WTC11 (cell line): ENCODE measurements around the gene CPPED1.

Experiments
- CTCF ChIP-seq: fragments of 200-600 bp; IDR thresholded peaks from 2 replicates; pipeline ENCODE4 v1.8.0; 2022; ENCODE audit warnings: antibody characterized with exemption
- MYBL2 ChIP-seq: sonication (generic); formaldehyde crosslinking; IDR thresholded peaks from 2 replicates; pipeline ENCODE4 v1.8.1; 2023; ENCODE audit warnings: mild to moderate bottlenecking, moderate library complexity, missing genetic modification reagents
- USF2 ChIP-seq: sonication (generic); formaldehyde crosslinking; IDR thresholded peaks from 2 replicates; pipeline ENCODE4 v1.8.1; 2023; ENCODE audit warnings: mild to moderate bottlenecking, missing genetic modification reagents, moderate library complexity

- no peak for TF ChIP-seq USF2
- TF ChIP-seq CTCF: no peak
- TF ChIP-seq MYBL2 (CRISPR knock-in tag): no peak
Observed at GRCh38 chr16:12685806-12686205, 117.9 kb downstream of the CPPED1 start.
